Uterus (tissue), 4 donors: Measurements from ENCODE around the gene ABCC3. TPM values are rescaled to one million over a fixed set of nuclear protein-coding genes. Genes with fewer than 3 reads are reported as not detected.

Source experiments
- DNase-seq, 2 donors: peaks; one replicate each; pipeline ENCODE4 v3.0.0-alpha.2; 2019 to 2020
- H3K27ac ChIP-seq, 2 donors: fragments of 200-600 bp; sonication (generic); 1 replicate in 1 of 2; 2 replicates in 1 of 2; pipeline ENCODE4 v1.5.1; 2016 to 2018
- H3K27me3 ChIP-seq, 2 donors: fragments of 200-600 bp; sonication (generic); one replicate each; pipeline ENCODE4 v1.5.1; 2018 to 2019; ENCODE audit warnings: control low read depth in 1 of 2
- H3K36me3 ChIP-seq, 2 donors: fragments of 200-600 bp; sonication (generic); one replicate each; pipeline ENCODE4 v1.5.1; 2019; ENCODE audit warnings: control low read depth in 1 of 2
- H3K4me1 ChIP-seq, 2 donors: fragments of 200-600 bp; sonication (generic); one replicate each; pipeline ENCODE4 v1.5.1; 2018 to 2019; ENCODE audit warnings: control low read depth in 1 of 2
- H3K4me3 ChIP-seq, 2 donors: fragments of 200-600 bp; sonication (generic); 1 replicate in 1 of 2; 2 replicates in 1 of 2; pipeline ENCODE4 v1.5.1; 2018 to 2019; ENCODE audit warnings: mild to moderate bottlenecking in 1 of 2
- H3K9me3 ChIP-seq, 2 donors: fragments of 200-600 bp; sonication (generic); one replicate each; pipeline ENCODE4 v1.5.1; 2019; ENCODE audit warnings: control low read depth in 1 of 2
- POLR2A ChIP-seq, 2 donors: fragments of 450-650 bp; IDR thresholded peaks; one replicate each; pipeline ENCODE4 v1.6.1; 2016; ENCODE audit warnings: antibody characterized with exemption in 2 of 2, mild to moderate bottlenecking in 1 of 2, moderate library complexity in 1 of 2
- intact Hi-C: fragments of 100-400 bp; cut with DNase I; formaldehyde crosslinking; loops from one replicate; pipeline ENCODE4 v1.15.1; 2023; ENCODE audit warnings: low total_unique reads
- total RNA-seq, 4 donors: library from RNA; depleted of rRNA in 3 of 4; stranded (reverse); fragments of >200 nt in 3 of 4; gene quantifications; one replicate each; pipeline versions ENCODE4 v1.1.0 to v1.2.4, GENCODE V29; 2014 to 2023
- TF ChIP-seq, protein P1 (sequence below), 4 experiments: fragments of 200-600 bp in 2 of 4; fragments of 450-650 bp in 2 of 4; sonication (generic) in 2 of 4; IDR thresholded peaks; one replicate each; pipeline ENCODE4 v1.5.1; 2016 to 2019; ENCODE audit warnings: antibody characterized with exemption in 4 of 4, mild to moderate bottlenecking in 2 of 4, moderate library complexity in 1 of 4
- donor health status: DM: yes; HTN: yes; CAD: no.

The ABCC3 gene
- total RNA-seq, 4 donors from 2014 or later: 1.2 to 4.5 (median 2.6) TPM

DNA sequence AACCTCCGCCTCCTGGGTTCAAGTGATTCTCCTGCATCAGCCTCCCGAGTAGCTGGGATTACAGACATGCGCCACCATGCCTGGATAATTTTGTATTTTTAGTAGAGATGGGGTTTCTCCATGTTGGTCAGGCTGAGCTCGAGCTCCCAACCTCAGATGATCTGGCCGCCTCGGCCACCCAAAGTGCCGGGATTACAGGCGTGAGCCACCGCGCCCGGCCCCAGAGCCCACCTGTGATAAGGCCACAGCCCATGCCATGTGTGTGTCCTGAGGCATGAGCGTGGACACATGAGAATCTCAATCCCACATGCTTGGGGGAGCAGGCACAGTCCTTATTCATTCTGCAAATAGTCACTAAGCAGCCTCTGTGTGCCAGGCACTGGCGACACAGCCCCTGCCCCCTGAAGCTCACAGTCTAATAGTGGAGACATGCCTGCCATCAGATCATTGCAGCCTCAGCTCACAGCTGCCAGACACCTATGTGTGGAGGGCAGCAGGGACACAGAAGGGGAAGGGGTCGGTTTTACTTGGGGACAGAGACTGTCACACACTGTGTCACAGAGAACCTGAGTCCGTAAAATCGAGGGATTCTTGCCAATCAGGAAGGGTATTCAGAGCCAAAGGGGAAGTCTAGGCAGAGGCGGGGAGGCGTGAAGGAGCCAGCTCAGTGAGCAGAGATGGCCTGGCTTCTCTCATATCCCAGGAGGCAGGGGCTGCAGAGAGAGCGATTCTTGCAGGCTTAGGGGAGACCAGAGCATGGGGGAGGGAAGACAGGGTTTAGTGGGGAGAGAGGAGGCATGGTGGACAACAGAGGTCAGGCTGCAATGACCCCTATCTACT, 9.4 kb upstream of the ABCC3 start:
- Histone ChIP-seq H3K27me3 (no peaks in the 10 kb centered on the region), H3K9me3 (no peaks in the 10 kb centered on the region), H3K27ac (no peak overlapping the region), H3K4me1 (no peaks in the 10 kb centered on the region), H3K4me3 (no peak overlapping the region), H3K36me3 (no peaks in the 10 kb centered on the region)
- intact Hi-C loops: loop anchor here (5.0 kb wide), 1 partner anchor 78 kb away; the partner anchor contains the start of gene SPATA20
- DNase-seq: no peak
- TF ChIP-seq, protein P1, sequence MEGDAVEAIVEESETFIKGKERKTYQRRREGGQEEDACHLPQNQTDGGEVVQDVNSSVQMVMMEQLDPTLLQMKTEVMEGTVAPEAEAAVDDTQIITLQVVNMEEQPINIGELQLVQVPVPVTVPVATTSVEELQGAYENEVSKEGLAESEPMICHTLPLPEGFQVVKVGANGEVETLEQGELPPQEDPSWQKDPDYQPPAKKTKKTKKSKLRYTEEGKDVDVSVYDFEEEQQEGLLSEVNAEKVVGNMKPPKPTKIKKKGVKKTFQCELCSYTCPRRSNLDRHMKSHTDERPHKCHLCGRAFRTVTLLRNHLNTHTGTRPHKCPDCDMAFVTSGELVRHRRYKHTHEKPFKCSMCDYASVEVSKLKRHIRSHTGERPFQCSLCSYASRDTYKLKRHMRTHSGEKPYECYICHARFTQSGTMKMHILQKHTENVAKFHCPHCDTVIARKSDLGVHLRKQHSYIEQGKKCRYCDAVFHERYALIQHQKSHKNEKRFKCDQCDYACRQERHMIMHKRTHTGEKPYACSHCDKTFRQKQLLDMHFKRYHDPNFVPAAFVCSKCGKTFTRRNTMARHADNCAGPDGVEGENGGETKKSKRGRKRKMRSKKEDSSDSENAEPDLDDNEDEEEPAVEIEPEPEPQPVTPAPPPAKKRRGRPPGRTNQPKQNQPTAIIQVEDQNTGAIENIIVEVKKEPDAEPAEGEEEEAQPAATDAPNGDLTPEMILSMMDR (IDR thresholded peaks at IDR 0.05): no peak
- no peak for TF ChIP-seq POLR2A (IDR thresholded peaks at IDR 0.05)

DNA sequence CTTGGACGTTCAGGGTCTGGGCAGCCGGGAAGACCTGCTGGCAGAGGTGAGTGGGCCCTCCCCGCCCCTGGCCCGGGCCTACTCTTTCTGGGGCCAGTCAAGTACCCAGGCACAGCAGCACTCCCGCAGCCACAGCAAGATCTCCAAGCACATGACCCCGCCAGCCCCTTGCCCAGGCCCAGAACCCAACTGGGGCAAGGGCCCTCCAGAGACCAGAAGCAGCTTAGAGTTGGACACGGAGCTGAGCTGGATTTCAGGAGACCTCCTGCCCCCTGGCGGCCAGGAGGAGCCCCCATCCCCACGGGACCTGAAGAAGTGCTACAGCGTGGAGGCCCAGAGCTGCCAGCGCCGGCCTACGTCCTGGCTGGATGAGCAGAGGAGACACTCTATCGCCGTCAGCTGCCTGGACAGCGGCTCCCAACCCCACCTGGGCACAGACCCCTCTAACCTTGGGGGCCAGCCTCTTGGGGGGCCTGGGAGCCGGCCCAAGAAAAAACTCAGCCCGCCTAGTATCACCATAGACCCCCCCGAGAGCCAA, 8.6 kb upstream of the ABCC3 start:
- no peaks in the 10 kb centered on the region for H3K4me1 ChIP-seq
- TF ChIP-seq POLR2A (IDR thresholded peaks at IDR 0.05): no peak
- TF ChIP-seq, protein P1 (IDR thresholded peaks at IDR 0.05): peak; percentile 77 to 85 (median 82)
- no peaks in the 10 kb centered on the region for H3K36me3 ChIP-seq
- no peak overlapping the region for H3K4me3 ChIP-seq
- intact Hi-C loops: loop anchor here (5.0 kb wide), 1 partner anchor 79 kb away; the partner anchor contains the start of gene SPATA20
- no peak overlapping the region for H3K27ac ChIP-seq
- H3K9me3 ChIP-seq: no peaks in the 10 kb centered on the region
- H3K27me3 ChIP-seq: no peaks in the 10 kb centered on the region
- peak; percentile 75 to 83 for DNase-seq

DNA sequence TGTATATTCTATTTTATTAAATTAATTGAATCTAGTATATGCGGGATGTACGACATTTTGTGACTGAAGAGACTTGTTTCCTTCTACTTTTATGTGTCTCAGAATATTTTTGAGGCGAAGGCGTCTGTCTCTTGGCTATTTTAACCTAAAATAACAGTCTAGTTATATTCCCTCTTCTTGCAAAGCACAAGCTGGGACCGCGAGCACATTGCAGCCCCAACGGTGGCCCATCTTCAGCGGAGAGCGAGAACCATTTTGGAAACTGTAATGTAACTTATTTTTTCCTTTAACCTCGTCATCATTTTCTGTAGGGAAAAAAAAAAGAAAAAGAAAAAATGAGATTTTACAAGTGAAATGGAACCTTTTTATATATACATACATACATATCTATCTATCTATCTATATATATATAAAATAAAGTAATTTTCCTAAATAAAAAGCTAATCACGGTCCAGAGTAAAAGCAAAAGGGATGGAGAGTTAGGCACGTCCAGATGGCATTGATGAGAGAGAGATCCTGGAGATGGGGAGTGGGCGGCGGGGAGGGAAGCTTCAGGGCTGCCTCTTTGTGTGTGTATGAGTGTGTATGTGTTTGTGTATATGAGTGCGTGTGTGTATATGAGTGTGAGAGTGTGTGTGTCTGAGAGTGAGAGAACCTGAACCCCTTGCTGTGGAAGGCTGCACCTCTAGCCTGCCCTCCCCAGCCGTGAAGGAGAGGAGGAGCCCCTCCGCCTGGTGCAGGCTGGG, 7.5 kb upstream of the ABCC3 start:
- Histone ChIP-seq H3K4me3 (no peak overlapping the region), H3K4me1 (no peaks in the 10 kb centered on the region), H3K9me3 (no peaks in the 10 kb centered on the region), H3K27me3 (no peaks in the 10 kb centered on the region), H3K36me3 (no peaks in the 10 kb centered on the region), H3K27ac (no peak overlapping the region)
- TF ChIP-seq, protein P1 (IDR thresholded peaks at IDR 0.05): no peak
- TF ChIP-seq POLR2A (IDR thresholded peaks at IDR 0.05): no peak
- no peak for DNase-seq
- intact Hi-C loops: loop anchor here (5.0 kb wide), 1 partner anchor 80 kb away; the partner anchor contains the start of gene SPATA20

DNA sequence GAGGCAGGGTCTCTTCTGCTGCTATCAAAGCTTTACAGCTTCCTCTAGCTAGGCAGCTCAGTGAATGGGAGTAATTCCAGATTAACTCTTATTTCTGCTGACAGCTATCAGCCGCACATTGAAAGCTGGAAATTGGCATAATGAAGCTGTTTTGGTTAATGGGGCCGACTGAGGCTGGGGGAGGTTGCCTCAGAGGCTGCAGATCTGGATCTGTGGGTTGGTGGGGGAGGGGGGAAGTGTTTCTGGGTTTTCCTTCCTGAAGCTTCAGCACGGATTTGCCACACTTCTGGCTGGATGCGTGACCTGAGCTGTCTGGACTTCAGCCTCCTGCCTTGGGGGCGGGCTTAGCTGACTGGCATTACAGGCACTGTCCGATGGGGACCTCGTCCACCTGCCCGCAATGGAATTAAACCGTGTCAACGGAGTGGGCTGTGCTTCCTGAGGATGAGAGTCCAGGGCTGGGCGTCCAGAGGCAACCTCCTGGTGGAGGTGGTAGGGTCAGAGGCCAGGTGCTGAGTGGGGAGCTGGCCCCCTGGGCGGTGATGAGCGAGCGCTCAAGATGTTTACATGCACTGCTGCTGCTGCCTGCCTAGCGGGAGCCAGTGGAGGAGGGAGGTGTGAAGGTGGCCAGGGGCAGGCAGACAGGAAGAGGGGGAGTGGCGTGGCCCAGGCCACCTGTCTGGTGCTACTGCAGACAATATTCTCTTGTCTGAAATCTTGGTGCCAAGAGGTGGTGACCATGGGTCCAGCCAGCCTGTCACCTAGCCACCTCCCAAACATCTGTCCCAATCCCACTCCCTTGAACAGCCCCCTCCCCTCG, 6.7 kb upstream of the ABCC3 start:
- DNase-seq: no peak
- no peak for TF ChIP-seq POLR2A (IDR thresholded peaks at IDR 0.05)
- TF ChIP-seq, protein P1 (IDR thresholded peaks at IDR 0.05): no peak
- Histone ChIP-seq H3K9me3 (no peaks in the 10 kb centered on the region), H3K4me1 (no peaks in the 10 kb centered on the region), H3K4me3 (no peak overlapping the region), H3K27me3 (no peaks in the 10 kb centered on the region), H3K36me3 (no peaks in the 10 kb centered on the region), H3K27ac (no peak overlapping the region)
- intact Hi-C loops: loop anchor here (5.0 kb wide), 1 partner anchor 81 kb away; the partner anchor contains the start of gene SPATA20
